Measurements from ENCODE around the gene VPS50.

GRCh38 chr7:93232673-93233018, 480 bp downstream of the VPS50 start:
- TF ChIP-seq, protein P1, sequence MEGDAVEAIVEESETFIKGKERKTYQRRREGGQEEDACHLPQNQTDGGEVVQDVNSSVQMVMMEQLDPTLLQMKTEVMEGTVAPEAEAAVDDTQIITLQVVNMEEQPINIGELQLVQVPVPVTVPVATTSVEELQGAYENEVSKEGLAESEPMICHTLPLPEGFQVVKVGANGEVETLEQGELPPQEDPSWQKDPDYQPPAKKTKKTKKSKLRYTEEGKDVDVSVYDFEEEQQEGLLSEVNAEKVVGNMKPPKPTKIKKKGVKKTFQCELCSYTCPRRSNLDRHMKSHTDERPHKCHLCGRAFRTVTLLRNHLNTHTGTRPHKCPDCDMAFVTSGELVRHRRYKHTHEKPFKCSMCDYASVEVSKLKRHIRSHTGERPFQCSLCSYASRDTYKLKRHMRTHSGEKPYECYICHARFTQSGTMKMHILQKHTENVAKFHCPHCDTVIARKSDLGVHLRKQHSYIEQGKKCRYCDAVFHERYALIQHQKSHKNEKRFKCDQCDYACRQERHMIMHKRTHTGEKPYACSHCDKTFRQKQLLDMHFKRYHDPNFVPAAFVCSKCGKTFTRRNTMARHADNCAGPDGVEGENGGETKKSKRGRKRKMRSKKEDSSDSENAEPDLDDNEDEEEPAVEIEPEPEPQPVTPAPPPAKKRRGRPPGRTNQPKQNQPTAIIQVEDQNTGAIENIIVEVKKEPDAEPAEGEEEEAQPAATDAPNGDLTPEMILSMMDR (IDR thresholded peaks at IDR 0.05), result no peak
- no peak for TF ChIP-seq POLR2AphosphoS5 (IDR thresholded peaks at IDR 0.05)
- no peak for TF ChIP-seq POLR2A (IDR thresholded peaks at IDR 0.05)

Data from stomach (tissue), 4 donors.